HG03196 (cell line): Measurements from ENCODE around the gene TCL1B.
"Not testable (repeated sequence)": the region's sequence is repeated elsewhere in the genome, so short reads cannot be mapped to it uniquely, and the experiment has no call there.

Experiments
- ATAC-seq: cut with Tn5 transposase; IDR thresholded peaks from one replicate; pipeline ENCODE4 v1.9.1; 2021; ENCODE audit not compliant: unreplicated experiment

The TCL1B gene, protein sequence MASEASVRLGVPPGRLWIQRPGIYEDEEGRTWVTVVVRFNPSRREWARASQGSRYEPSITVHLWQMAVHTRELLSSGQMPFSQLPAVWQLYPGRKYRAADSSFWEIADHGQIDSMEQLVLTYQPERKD

DNA sequence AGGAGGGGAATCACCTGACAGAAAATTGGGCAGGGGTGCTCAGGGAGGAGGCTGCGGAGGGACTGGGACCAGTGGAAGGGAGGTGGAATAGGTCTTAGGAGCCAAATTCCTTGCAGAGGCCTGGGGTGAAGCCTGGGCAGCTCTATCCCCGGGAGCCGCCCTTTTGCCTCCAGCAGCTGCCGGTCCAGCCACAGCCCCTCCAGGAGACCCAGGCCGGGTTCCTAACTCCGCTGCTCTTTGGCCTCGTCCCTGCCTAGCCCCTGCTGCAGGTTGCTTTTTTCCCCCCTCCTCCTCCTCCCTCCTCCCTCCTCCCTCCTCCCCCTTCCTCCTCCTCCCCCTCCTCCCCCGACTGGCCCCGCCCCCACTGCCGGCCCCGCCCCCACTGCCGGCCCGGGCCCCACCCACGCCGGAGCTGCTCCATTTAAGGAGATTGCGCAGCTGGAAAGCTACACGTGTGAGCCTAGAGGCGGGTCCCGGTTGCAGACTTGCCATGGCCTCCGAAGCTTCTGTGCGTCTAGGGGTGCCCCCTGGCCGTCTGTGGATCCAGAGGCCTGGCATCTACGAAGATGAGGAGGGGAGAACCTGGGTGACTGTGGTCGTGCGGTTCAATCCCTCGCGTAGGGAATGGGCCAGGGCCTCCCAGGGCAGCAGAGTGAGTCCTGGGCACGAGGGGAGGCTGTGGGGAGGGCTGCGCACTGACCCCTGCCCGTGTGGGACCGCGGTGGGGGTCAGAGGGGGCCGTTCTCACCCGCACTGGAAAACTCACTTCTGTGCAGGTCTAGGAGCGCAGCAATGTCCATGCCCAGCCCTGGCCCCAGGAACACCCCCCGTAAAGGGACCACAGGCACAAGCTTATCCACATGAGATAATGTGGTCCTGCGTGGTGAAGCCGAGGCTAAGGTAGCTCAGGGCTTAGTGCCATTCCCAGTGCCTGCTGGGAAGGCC is at the start of gene TCL1B:
TCL1B (plus strand) TSS at position 449 of the 945 bp plus-strand sequence; CDS start at position 491, 42 bp downstream.
- no peak for ATAC-seq

DNA sequence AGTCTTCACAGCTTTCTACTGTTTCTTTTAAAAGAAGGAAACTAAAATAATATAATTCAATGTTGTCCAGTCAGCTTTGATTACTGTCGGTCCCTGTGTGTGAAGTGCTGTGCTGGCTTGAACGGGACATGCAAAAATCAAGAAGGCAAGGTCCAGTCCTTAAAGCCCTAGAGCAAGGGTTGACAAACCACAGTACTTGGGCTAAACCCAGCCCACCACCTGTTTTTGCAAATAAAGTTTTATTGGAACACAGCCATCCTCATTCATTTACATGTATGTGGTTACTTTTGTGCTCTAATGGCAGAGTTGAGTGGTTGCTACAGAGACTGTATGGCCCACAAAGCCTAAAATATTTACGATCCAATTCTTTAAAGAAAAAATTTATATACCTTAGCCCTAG is 41.2 kb upstream of the TCL1B start:
- no peak for ATAC-seq

DNA sequence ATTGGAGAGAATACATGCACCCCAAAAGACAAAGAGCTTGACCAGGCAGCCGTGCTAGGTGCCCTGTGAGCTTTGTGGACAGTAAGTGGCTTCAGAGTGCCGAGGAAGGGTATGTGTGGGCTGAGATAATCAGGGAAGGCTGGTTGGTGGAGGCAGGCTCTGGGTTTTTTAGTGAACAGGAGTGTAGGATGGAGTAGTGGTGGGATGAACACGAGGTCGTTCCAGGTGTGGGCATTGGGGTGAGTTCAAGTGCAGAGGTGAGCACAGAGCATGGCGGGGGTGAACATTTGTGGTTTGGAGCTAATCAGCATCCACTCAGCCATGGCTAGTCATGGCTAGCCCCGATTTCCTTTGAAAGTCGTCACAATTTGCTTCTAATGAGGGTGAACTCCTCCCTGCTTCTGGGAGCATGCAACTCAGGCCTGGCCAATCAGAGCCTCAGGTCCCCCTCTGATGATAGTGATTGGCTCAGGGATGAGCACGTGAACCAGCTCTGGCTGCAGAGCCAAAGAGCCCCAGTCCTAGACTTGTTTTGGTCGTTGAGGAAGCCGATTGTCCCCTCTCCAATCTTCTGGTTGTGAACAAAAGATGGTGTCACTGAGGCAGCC is 40.7 kb upstream of the TCL1B start:
- ATAC-seq = no peak

DNA sequence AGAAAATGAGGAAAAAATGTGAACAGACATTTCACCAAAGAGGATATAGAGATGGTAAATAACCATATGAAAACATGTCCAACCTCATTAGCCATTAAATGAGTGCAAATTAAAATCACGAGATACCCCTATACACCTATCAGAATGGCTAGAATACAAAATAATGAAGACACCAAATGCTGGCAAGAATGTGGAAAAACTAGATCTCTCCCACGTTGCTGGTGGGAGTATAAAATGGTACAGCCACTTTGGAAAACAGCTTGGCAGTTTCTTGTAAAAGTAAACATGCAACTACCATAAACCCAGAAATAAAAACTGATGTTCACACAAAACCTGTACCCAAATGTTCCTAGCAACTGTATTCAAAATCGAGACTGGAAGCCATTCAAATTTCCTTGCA is 38.3 kb upstream of the TCL1B start:
- no peak for ATAC-seq

DNA sequence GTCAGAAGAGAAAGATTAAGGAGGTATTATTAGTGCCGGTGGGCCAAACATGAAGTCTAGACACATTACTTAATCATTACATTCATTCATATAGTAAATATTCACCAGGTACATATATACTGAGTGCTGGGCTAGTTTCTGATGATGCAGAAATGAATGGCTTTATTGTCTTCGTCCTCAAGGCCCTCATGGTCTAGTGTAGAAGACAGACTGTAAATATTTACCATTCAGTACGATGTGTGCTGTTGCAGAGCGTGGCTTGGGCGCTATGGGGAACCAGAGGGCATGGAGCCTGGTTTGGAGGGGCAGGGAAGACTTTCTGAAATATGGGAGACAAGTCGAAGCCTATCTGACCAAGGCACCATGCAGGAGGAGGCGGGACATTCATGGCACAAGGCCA is 37.0 kb upstream of the TCL1B start:
- no peak for ATAC-seq

DNA sequence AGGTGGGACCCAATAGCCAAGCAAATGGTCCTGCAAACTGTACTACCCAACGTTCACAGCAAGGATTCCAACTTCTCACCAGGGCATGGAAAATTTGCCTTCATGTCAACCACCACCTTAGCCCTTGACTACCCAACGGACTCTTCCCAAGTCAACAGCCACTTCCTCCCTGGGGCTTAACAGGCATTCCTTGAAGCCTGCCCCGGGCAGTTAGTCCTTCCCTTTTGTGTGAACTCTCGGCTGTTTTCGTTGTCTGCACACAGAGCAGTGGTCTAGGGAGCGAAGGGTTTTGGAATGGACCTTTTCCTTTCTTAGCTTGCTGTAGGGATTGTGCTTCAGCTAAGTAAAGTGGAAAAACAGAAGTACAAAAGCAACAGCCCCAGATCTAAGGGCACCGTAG is 35.2 kb upstream of the TCL1B start:
- ATAC-seq = no peak

DNA sequence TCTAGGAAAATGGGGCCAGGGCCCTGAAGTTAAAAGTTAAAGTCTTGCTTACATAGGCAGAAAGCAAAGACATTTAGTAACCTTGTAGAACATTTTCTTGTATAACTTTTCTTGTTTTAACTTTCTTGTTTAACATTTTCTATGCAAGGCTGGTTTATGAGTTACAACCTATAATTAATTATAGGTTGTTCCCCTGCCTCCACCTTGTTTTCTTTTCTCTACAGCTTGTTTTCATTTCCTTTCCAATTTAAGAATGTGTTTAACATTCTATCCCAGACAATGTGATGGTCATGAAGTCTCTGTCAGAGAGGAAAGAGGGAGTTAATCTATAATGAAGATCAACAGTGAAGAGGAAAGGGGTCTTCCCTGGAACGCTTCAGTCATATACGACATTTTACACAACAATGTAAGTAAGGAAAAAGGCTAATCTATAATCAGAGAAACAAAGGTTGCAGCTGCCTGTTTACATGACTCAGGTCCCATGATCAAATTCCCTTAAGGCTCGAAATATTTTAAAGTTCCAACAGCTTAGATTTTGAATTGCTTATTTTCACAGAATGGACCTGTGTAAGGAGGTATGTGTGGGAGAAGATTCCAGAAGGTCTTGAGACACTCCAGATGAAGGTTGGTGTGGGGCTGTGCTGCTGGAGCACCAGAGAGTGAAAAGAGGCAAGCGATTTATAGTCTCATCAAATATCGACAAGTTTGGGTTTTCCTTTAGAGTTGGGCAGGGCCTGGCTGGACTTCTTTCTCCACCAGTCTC is 34.2 kb upstream of the TCL1B start:
- ATAC-seq = no peak

DNA sequence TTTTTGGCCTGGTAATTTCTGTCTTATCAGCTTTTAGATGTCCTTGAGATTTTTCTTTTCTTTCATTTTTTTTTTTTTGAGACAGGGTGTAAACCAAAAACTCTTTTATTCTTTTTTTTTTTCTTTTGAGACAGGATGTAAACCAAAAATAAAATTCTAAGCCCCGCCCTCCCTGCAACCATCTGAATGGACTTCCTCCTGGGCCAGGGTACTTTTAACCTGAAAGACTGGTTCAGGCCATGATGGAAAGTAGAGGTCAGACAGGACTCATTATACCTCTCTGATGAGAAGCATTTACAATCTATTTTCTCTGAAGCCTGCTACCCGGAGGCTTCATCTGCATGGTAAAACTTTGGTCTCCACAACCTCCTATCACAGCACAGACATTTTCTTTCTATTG is 33.5 kb upstream of the TCL1B start:
- peak; percentile 47 for ATAC-seq

DNA sequence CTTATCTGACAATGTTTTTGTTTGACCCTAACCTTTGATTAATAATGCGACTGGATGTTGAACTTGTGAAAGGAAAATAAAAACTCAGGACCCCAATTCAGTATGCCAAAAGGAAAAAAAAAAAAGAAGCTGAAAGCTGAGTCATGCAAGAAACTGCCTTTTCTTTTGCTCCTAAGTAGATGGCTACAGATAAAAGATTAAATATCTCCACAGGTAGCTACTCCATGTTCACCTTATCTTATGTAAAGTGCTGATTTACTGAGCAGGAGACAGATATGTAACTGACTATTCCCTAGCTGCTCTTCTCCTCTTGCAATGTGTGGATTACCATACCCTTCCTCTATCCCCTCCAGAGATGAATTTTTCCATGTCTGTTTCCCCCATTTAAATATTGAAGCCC is 30.8 kb upstream of the TCL1B start:
- ATAC-seq = no peak

DNA sequence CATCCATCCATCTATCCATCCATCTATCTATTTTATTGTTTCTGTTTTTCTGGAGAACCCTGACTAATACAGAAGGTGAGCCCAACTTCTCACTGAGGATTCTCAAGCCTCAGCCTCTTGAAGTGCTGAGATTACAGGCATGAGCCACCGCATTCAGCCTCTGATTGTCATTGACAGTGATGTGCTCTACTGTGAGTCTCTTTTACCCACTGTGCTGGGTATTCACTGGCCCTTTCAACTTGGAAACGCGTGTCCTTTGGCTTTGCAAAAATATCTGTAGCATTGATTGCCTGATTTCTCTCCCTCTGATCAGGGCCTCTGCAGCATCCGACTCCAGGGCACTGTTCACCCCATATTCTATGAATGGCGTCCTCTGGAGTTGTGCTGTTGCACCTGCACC is 29.6 kb upstream of the TCL1B start:
- no peak for ATAC-seq

DNA sequence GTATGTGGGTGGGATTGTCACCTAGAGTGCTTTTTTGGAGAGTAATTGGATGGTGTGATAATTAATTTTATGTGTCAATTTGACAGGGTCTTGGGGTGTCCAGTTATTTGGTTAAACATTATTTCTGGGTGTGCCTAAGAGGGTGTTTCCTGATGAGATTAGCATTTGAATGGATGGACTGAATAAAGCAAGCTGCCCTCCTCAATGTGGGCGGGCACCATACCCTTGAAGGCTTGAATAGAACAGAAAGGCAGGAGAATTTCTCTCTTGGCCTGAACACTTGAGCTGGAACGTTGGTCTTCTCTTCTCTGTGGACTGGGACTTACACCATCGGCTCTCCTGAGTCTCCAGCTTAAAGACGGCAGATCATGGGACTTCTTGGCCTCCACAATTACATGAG is 28.8 kb upstream of the TCL1B start:
- no peak for ATAC-seq

DNA sequence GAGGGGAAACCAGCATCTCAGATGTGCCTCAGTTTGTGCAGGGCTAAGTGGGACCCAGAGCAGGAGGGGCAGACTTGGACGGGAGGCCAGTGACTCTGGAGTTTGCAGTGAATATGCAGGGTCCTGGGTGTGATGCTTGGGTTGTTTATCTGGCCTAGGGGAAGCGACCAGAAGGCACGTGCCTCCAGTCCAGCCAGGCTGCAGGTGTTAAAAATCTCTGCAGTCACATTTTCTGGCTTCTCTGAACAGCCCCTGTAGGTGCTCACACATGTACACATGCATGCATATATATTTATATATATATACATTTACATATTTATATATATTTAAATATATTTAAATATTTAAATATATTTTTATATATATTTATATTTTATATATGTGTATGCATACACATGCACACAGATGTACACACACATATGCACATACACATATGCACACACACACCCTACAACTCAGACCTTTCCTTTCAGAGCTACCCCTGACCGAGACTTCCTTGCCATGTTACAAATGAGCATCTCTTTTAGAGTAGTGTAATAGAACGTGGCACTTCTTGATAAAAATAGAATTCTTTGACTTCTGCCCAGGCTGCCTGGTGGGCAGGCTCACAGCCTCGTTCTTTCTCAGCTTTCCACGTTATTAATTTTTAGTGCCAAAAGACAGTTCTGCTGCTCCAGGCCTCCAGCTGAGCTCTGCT is 26.8 kb upstream of the TCL1B start:
- no peak for ATAC-seq

DNA sequence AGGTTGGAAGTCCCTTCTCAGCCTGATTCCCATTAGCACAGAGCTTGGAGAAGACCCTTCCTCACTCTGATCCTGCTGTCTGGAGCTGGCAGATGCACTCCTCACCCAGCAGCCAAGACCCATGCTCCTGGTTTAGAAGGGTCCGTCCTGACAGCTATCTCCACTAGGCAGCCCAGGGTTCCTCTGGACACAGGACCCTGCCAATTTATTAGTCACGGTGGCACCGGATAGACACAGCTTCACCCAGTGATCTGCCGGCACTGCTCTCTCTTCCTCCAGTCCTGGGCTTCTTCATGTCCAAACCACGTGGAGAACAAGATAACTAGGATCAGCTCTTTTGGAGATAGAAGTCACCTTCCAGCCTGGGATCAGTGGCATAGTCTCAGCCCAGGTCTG is 26.2 kb upstream of the TCL1B start:
- ATAC-seq = no peak

DNA sequence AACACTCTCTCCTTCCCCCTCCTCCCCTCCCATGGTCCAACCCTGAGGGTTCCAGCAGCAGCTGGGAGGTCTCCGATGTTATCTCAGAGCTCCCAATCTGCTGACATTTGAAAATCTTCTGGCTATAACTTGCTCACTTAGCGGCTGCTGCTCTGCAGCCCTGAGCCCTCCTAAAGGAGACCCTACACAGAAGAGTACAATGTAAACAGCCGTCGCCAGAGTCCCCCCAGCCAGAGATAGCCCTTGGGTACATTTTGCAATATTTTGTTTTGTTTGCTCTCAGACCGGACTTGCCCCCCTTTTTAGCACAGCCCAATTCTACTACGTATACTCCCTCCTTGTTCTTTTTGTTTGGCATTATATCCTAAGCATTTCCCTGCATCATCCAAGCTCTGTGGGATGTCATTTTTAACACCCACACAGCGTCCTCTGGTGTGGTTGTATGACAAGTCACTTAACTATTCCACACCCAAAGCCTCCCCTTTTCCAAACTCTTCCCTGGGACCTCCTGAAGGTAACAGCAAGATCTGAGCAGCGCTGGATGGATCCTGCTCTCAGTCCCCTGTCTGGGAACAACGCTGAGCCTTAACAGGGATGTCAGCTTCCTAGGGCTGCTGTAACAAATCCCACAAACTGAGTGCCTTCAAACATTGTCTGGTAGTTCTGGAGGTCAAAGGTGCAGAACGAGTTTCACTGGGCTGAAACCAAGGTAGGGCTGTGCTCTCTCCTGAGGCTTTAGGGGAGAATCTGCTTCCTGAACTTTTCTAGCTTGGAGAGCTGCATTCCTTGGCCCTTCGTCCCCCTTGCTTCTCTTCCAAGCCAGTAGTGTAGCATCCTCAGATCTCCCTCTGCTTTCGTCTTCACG is 25.3 kb upstream of the TCL1B start:
- no peak for ATAC-seq

DNA sequence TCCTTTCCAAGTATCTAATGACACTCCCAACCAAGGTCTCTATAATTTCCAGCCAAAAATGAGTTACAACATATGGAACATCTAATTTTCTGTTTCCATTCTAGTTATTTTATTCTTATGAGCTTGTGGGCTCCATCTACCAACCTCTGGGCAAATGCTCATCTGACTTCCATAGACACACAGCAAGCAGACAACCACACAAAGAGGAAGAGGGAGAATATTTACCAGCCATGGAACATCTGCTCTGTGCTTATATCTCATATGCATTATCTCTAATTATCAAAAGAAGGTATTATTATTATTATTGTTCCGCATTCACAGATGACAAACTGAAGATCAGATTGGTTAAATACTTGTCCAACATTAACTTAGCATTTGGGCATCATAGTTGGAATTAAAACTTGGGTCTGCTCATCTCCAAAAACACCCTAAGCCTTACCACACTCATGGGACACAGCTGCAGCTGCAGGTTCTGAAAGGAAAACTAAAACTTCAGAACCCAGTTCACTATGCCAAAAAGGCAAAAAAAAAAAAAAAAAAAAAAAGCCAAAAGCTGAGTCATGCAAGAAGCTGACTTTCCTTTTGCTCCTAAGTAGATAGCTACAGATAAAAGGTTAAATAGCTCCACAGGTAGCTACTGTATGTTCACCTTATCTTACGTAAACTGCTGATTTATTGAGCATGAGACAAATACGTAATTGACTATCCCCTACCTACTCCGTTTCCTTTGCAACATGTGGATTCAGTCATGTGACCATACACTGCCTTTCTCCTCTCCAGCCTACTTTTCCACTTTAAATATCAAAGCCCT is 23.6 kb upstream of the TCL1B start:
- ATAC-seq = peak; percentile 41

DNA sequence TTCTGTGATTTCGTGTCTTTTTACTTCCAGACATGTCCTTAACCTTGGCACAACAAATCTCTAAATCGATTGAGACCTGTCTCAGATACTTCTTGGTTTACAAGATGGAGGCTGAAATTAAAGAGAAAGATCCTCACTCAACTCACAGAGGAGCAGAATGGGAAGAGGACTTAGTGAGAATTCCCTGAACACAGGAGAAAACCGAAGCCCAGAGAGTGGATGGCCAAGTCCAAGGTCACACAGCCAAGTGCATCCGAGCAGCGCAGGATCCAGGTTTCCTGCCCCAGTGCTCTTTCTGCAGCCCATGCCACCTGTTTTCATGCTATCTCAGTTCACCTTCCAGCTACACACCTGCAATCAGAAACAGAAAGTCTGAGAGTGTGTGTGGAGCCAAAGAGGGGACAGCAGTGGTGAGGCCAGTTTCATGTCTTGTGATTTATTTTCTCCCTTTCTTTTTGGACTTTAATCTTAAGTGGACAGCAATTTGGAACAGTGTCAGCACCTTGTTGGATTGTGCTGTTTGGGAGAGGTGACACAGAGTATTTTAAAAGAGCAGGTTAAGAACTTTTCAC is 22.9 kb upstream of the TCL1B start:
- ATAC-seq = no peak

DNA sequence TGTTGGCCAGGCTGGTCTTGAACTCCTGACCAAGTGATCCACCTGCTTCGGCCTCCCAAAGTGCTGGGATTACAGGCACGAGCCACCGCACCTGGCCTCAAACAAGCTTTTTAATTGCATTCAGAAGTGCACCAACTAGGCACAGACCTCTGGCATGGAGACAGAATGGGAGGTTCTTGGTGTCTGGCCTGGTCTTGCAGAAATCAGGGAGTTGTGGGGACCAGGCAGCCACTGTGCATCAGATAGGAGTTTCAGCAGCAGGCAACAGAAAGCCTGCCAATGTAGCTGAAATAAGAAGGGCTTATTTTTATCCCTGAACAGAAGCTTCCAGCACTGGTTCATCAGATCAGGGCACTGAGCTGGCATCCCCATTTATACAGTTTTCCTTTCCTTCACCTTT is 22.2 kb upstream of the TCL1B start:
- no peak for ATAC-seq

DNA sequence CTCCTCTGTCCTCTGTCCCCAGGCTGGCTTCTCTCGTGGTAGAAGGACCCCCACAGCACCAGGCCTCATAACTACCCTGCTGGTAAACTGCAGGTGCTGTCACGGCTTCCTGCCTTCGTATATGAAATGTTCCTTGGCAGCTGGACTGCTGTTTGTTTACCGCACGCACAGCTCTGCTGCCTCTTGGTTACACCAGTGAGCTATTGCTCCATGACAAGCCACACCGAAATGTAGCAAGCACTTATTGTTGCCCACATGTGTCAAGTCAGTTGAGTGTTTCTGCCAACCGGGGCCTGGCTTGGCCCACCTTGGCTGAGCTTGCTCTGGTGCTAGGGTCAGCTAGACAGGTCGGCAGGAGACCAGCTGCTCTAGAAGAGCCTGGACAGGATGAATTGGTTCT is 21.7 kb upstream of the TCL1B start:
- ATAC-seq = no peak

DNA sequence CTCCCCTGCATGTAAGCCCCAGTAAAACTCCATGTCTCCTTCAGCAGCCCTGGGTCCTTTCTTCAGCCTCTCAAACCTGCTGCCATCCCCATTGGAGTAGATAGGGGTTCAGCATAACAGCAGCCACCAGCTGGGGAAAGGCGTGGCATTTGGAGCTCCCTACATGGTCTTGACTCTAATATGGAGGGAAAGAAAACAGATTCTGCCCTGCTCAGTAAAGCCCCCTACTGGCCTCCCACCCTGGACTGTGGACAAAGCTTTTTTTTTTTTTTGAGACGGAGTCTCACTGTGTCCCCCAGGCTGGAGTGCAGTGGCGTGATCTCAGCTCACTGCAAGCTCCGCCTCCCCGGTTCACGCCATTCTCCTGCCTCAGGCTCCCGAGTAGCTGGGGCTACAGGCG is 20.7 kb upstream of the TCL1B start:
- not testable (repeated sequence) for ATAC-seq
